GM19467 (cell line): ENCODE data around the gene SMPD3.

Experiments
- ATAC-seq: cut with Tn5 transposase; IDR thresholded peaks from one replicate; pipeline ENCODE4 v1.9.1; 2021; ENCODE audit warnings: mild to moderate bottlenecking, moderate library complexity; ENCODE audit not compliant: unreplicated experiment

The SMPD3 gene

DNA sequence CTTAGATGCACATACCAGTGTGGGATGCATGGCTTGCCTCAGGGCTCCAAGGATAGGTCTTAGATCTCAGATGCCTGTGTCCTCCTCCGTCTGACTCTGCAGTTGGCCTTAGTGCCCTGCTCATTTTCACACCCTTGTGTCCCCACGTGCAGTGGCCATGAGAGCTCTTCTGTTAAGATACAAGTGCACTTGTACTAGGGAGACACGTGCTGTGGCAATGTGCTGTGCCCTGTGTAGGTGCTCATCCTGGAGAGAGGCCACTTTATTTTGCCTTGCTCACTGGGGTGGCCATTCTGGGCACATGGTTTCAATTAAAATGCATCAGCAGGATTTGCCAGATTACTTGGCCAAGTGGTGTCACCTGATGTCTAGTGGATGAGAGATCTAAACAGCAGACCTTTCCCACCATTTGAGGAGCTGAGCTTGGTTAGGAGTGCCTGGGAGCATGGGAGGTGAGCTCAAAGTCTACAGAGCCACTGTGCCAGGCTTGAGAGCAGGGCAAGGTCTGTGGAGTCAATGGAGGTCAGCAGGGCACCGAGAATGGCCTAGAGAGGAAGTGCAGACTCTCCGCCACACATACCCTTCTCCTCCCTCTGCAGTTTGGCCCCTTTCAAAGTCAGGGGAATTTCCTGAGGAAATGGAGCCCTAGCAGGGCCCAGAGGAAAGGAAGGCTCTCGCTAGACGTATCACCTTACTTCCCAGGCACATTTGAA is 25.2 kb upstream of the SMPD3 start:
- ATAC-seq: no peak

- no peak for ATAC-seq
These were observed 24.3 kb upstream of the SMPD3 start for GRCh38 chr16:68472581-68472980.

DNA sequence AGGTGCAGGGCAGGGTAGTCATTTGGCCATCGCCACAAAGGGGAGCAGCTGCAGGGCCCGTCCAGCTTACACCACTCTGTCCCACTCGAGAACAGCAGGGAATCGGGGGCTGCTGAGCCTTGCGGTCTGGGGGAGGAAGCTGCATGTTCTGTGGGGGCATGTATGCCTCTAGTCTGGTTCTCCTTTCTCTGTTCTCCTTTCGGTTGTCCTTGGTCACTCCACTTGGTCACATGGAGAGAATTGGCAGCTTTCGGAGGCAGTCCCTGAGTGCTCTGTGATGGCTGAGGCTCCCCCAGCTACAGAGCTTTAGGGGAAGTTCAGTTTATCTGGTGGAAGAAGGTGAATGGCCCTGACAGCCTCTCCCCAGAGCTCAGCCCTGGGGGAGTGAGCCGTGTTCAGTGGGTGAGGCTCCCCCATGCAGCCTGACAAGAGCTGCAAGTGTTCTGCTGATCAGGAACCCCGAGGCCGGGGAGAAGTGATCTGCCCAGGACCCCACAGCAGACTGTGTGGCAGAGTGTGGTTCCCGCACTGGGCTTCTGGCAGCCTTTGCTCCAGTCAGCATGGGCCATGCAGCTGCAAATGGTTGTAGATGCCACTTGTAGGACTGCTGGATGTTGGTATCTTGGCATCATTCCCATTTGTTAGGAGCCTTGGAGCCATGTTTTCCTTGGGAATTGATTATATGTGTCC is 22.3 kb upstream of the SMPD3 start:
- peak; percentile 86 for ATAC-seq

DNA sequence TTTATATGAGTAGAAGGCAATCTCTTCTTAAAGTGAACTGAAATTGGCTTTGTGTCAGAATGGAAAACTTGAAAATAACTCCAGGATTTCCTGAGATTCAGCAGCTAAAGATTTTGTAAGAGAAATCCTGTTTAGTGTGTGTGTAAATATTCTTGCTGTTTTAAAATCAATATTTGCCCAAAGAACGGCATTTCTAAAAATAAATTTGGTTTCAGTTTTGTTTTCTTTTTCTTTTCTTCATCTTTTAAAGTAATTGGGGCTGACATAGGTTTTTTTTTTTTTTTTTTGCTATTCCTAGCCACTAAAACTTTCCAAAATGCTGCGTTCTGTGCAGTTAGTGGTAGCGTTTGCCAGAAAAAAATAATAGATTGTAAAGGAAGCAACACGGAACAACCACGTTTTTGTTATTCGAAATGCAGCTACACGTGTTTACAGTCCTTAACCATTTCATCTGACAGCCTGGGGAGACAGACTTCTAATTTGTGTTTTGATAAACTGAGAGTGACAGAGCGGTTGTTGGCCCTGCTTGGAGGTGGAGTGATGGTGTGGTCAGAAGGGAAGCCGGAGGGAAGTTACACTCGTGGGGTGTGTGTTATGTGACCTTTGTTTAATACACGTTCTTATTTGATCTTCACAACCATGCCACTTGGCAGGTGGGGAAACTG is 21.6 kb upstream of the SMPD3 start:
- peak; percentile 11 for ATAC-seq

DNA sequence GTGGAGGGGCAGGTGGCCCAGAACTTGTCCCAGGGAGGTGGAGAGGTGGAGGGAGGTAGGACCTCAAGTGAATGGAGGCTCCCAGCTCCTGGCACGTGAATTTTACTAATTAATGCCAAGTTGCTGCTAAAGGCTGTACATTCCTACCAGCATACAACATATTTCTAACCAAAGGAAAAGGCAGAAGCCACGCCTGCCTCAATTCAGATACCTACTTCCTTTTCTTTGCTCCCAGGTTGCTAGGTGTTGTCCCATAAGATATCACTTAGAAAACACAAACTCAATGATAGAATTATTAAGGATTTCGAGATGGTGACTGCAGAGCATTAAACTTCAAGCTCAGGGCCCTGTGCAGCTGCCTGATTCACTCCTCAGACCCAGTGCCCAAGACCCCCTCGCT is 20.5 kb upstream of the SMPD3 start:
- no peak for ATAC-seq

DNA sequence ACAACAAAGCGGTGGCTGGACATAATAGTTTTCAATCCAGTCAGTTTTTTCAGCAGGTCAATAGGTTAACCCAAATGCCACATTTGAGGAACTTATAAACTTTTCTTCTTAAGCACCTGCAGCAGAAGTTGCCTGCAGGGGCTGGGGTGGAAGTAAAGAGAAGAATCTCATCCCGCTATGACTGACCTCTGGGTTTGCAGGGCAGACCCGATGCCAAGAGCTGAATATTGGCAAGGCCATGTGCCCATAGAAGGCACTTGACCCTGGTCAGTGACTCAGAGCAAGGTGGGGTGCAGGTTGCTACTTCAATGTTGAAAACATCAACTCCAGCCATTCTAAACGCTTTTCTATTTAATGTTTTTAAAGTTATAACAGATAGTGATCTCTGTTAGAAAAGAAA is 17.9 kb upstream of the SMPD3 start:
- no peak for ATAC-seq

DNA sequence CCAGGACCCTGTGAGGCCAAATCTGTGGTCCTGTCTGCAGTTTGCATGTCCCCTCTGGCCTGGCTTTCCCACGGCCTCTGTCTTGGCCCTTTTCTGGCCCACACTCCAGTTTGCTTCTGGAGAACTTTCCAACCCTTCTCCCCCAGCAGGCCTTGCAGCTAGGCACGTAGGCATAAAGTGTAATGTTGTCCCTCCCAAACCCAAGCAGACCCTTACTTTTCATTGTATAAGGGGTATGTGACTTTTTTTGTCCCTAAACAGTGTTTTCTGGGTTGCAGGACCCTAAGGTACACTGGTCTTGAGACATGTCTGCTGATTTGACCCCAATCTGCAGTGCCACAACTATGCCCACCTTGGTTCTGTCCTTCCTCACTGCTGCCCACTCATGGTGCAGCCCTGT is 15.6 kb upstream of the SMPD3 start:
- no peak for ATAC-seq

GRCh38 chr16:68460067-68460466 is 11.8 kb upstream of the SMPD3 start:
- no peak for ATAC-seq

DNA sequence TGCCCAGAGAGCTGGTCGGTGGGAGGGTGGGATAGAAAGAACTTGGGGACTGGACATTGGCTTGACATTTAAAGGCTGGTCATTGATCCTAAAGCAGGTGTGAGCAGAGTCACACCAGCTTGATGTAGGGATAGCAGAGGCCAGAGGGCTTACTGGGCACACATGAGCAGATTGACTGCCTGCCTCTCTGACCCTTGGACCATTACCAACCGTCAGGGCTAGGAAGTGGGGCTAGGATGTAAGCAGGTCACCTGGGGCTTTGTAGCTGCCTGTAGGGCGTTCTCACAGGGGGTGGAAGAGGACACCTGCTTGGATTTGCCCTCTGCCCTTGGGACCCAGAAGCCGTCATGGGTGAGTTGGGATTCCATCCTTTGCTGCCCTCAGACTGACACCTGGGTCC is 11.1 kb upstream of the SMPD3 start:
- ATAC-seq: no peak

DNA sequence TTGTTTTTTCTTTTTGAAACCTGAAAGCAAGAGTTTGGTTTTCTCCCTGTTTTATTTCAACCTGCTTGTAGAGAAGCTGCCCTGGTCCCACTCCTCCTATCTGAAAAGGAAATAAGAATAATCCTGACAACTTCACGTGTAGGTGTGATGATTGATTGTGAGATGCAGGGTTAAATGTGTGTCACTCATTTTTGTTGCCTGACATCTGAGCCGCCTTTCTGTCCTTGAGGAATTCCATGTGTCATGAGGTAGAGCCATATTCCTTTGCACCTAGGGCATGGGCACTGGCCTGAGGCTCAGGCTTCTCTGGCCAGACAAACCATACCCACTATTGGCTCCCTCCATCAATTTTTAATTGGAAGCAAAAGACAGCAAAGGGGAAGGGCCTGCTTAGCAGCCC is 10.2 kb upstream of the SMPD3 start:
- ATAC-seq: no peak

DNA sequence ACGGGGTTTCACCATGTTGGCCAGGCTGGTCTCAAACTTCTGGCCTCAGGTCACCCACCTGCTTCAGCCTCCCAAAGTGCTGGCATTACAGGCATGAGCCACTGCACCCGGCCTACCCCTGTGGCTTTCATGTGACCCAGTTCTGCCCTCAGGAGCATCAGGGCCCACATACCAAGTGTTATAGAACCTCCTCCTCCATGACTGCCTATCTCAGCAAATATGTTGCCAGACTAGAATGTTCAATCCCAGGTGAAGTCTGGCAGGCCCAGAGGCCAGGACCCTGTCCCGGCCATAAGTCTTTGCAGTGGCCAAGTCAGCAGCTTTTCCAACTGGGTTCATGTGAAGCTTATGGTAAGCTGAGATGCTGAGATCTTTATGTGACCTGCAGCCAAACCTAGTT is 9.8 kb upstream of the SMPD3 start:
- ATAC-seq: no peak

- no peak for ATAC-seq
These were observed 7.3 kb upstream of the SMPD3 start for GRCh38 chr16:68455631-68456030.

GRCh38 chr16:68454920-68455435 is 6.7 kb upstream of the SMPD3 start:
- ATAC-seq: no peak

DNA sequence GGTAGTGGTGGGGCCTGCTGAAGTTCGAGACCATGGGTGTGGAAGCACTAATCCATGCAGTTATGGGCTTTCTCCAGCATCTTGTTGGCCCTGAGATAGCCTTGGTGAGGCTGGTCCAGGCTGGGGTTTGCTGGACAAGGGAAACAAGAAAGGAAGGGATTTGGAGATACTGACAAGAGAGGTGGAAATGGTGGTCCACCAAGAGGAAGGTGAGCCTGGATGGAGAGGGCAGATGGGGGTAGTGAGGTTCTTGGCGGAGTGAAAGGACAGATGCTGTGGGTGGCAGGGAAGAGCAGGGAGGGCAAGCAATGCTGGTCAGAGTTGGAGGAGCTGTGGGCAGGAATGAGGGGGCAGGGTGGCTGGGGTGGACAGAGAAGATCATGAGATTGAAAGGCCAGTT is 5.5 kb upstream of the SMPD3 start:
- ATAC-seq: no peak

DNA sequence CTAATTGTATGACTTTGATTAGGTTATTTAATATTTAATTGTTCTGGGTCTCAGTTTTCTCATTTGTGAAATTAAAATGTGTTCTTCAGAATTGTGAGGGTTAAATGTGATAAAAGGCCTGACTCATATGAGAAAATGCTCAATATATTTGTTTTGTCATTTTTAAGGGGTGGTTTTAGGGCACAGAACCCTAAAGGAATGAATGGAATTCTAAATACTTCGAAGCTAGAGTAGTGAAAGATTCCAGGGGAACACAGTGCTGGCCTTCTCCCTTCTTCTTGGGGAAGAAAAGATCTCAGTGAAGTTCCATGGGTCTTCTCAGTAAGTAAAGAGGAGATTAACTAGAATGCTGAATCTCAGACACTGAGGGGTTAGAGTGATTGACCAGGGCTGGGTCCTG is 3.9 kb upstream of the SMPD3 start:
- ATAC-seq: no peak

- no peak for ATAC-seq
These were observed 3.4 kb upstream of the SMPD3 start for GRCh38 chr16:68451676-68452075.

- ATAC-seq: no peak
These were observed 2.5 kb upstream of the SMPD3 start for GRCh38 chr16:68450741-68451255.

- peak; percentile 26 for ATAC-seq
These were observed 502 bp downstream of the SMPD3 start for GRCh38 chr16:68447653-68448359.

- ATAC-seq: no peak
These were observed 1.3 kb downstream of the SMPD3 start for GRCh38 chr16:68446681-68447652.

DNA sequence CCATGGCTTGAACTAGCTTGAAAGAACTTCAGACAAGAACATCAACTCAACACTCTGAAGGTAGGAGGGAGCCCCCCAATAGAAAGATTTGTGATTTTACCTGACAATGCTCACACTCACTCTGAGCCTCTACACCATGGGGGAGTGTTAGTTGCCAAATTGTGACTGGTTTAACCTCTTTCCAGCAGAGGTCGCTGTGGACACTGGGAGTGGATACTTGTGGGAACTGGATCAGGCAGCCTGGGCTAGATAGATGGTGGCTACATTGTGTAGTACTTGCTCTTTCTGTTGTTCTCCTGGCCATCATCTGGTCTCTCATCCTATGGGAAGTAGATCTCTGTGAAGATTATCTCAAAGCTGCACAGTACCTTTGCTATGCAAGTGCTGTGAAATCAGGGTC is 2.9 kb downstream of the SMPD3 start:
- ATAC-seq: no peak
